ENCODE measurements around the gene INIP.
"Not testable (repeated sequence)": the region's sequence is repeated elsewhere in the genome, so short reads cannot be mapped to it uniquely, and the experiment has no call there.

The INIP gene

GRCh38 chr9:112673221-112673620 is 44.7 kb downstream of the INIP start:
- DNase-seq (ENCODE audit: low spot score), result not testable (repeated sequence)

GRCh38 chr9:112670991-112671625 is 46.8 kb downstream of the INIP start:
- no peak for DNase-seq (ENCODE audit: low spot score)

GRCh38 chr9:112669326-112669725 is 48.6 kb downstream of the INIP start:
- DNase-seq (ENCODE audit: low spot score), result no peak

GRCh38 chr9:112665347-112665746 is 52.6 kb downstream of the INIP start:
- DNase-seq (ENCODE audit: low spot score), result no peak

- DNase-seq (ENCODE audit: low spot score), result no peak
These were observed 53.4 kb downstream of the INIP start for GRCh38 chr9:112664531-112664930.

- no peak for DNase-seq (ENCODE audit: low spot score)
These were observed 54.2 kb downstream of the INIP start for GRCh38 chr9:112663681-112664080.

- no peak for DNase-seq (ENCODE audit: low spot score)
These were observed 58.0 kb downstream of the INIP start for GRCh38 chr9:112659906-112660305.

GRCh38 chr9:112655668-112656067 is 62.2 kb downstream of the INIP start:
- peak; percentile 34 for DNase-seq (ENCODE audit: low spot score)

- DNase-seq (ENCODE audit: low spot score), result no peak
These were observed 63.6 kb downstream of the INIP start for GRCh38 chr9:112654282-112654681.

- DNase-seq (ENCODE audit: low spot score), result no peak
These were observed 69.3 kb downstream of the INIP start for GRCh38 chr9:112648624-112649023.

GRCh38 chr9:112647596-112647995 is 70.3 kb downstream of the INIP start:
- no peak for DNase-seq (ENCODE audit: low spot score)

GRCh38 chr9:112642126-112642525 is 75.8 kb downstream of the INIP start:
- DNase-seq (ENCODE audit: low spot score), result no peak

- no peak for DNase-seq (ENCODE audit: low spot score)
These were observed 77.6 kb downstream of the INIP start for GRCh38 chr9:112640311-112640710.
